ENCODE results near the gene GALNT18. TPM values are rescaled to one million over a fixed set of nuclear protein-coding genes. Genes with fewer than 3 reads are reported as not detected.

GALNT18 gene
- total and polyA plus RNA-seq, 2 donors (not counting 3 experiments of a cell fraction or from before 2014, with no cell fraction given): 0.17 to 0.18 TPM

DNA sequence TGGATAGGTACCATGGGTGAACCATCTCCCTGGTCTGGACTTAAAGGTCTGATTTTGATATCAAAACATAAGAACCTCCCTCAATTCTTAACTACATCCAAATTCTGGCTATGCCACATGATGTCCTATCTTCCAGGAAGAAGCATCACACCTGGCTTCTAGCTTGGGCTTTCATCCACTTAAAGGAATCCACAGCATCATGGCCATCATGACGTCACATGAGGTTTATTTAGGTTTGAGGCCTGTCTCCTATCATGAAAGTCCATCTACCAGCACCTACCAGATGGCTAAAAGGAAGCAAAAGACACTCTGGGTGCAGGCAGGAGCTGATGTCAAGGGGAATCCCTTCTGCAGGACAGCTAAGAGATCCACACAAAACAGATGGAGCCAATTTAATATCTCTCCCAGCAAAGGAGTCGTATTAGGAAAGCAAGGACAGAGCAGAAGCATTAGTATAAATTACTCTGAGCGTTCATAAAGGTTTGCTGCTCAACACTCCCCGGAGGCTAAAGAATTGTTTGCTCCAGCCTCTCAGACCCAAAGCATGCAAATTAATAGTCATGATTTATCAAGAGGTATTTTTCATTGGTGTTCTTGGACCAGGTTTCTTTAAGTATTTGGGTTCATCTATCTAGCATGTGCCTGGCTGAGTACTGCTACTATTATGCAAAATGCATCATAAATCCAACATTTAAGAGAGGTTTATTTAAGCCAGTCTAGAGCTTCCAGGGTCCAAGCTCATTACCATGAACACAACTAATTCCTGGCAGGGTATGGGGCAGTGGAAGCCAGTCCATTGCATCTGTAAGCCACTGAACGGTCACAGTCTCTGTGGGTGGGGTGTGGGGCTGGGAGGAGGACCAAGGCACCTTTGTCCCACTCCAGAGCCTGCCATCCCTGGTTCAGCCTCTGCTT lies 47.2 kb downstream of the GALNT18 start:
- intact Hi-C loops (cut with micrococcal nuclease): no loop called here
- Histone ChIP-seq H3K79me2 (ENCODE audit: control insufficient read depth, insufficient read depth, low read length) (no peaks in the 10 kb centered on the region), H3K4me2 (ENCODE audit: insufficient read depth, low read length) (no peak overlapping the region), H3K9ac (replicated peaks; ENCODE audit: extremely low read depth, insufficient read depth, low read length) (no peak overlapping the region), H3K9me1 (replicated peaks; ENCODE audit: control insufficient read depth, extremely low read depth, insufficient read depth, low read length) (no peaks in the 10 kb centered on the region), H3K36me3 (ENCODE audit: control insufficient read depth in 2 of 2, extremely low read depth in 1 of 2, insufficient read depth in 2 of 2, low read length in 2 of 2) (no peaks in the 10 kb centered on the region), H3K27ac (ENCODE audit: insufficient read depth, low read depth, low read length) (no peak overlapping the region), H3K9me3 (replicated peaks; ENCODE audit: control insufficient read depth, insufficient read depth, low read length) (no peaks in the 10 kb centered on the region), H3K4me1 (ENCODE audit: control insufficient read depth, extremely low read depth, insufficient read depth, low read length) (peaks cover 8% of the 10 kb centered on the region), H4K20me1 (replicated peaks; ENCODE audit: control insufficient read depth, extremely low read depth, insufficient read depth, low read length) (no peaks in the 10 kb centered on the region), H3K4me3 (replicated peaks in 1 of 3; ENCODE audit: insufficient read depth in 1 of 3, low read depth in 1 of 3, low read length in 3 of 3) (no peak overlapping the region), H3K27me3 (ENCODE audit: control insufficient read depth in 2 of 2, insufficient read depth in 2 of 2, low read length in 2 of 2) (peaks cover 0 to 4% of the 10 kb centered on the region in 2 experiments), H2AFZ (ENCODE audit: low read depth, low read length) (no peak overlapping the region)
- no TSS peak for BruUV-seq (replicated peaks)
- ChIA-PET POLR2A (no interaction called here), CTCF (no interaction called here)
- DNase-seq (ENCODE audit: low read depth, low spot score) (no peak), FAIRE-seq (no peak)
- dilution Hi-C loops (cut with MboI; ENCODE audit: extremely low pct_ligation_motif_present, low sequenced_read_pairs): no loop called here
- no peak for TF ChIP-seq GATA2 (IDR thresholded peaks at IDR 0.05; ENCODE audit: insufficient read depth, insufficient read length, low read depth, low read length)
- TF ChIP-seq FOS (IDR thresholded peaks at IDR 0.05; ENCODE audit: borderline replicate concordance, insufficient read depth, low read length): no peak
- TF ChIP-seq, protein P1, sequence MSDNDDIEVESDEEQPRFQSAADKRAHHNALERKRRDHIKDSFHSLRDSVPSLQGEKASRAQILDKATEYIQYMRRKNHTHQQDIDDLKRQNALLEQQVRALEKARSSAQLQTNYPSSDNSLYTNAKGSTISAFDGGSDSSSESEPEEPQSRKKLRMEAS (IDR thresholded peaks at IDR 0.05; ENCODE audit: insufficient read depth, insufficient read length): no peak
- no peak for TF ChIP-seq POLR2AphosphoS5 (IDR thresholded peaks at IDR 0.05; ENCODE audit: insufficient read depth, low read depth, low read length)
- TF ChIP-seq MYC (IDR thresholded peaks at IDR 0.05; ENCODE audit: low read depth, low read length): no peak

DNA sequence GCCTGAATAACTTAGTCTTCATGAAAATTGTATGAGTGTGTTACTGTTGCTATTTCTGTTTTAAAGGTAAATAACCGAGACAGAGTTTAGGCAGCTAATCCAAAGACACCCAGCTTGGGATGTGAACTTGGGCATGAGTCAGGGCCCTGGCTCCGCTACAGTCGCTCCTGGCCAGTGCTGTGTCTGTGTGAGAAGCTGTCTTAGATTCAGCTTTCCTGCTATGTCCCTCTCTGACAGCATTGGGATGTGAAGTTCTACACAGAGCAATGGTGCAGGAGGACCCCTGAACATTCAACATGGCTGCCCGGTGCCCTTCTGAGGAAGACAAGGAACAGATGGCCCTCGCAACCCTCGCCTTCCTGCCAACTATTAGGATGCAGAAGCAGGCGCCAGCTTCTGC lies 49.4 kb downstream of the GALNT18 start:
- Histone ChIP-seq H3K27me3 (ENCODE audit: control insufficient read depth in 2 of 2, insufficient read depth in 2 of 2, low read length in 2 of 2) (peaks cover 0 to 5% of the 10 kb centered on the region in 2 experiments), H3K27ac (ENCODE audit: insufficient read depth, low read depth, low read length) (no peak overlapping the region), H3K9me3 (replicated peaks; ENCODE audit: control insufficient read depth, insufficient read depth, low read length) (no peaks in the 10 kb centered on the region), H3K4me1 (ENCODE audit: control insufficient read depth, extremely low read depth, insufficient read depth, low read length) (peaks cover 6% of the 10 kb centered on the region), H2AFZ (ENCODE audit: low read depth, low read length) (no peak overlapping the region), H3K4me2 (ENCODE audit: insufficient read depth, low read length) (no peak overlapping the region), H3K9me1 (replicated peaks; ENCODE audit: control insufficient read depth, extremely low read depth, insufficient read depth, low read length) (no peaks in the 10 kb centered on the region), H3K9ac (replicated peaks; ENCODE audit: extremely low read depth, insufficient read depth, low read length) (no peak overlapping the region), H3K4me3 (replicated peaks in 1 of 3; ENCODE audit: insufficient read depth in 1 of 3, low read depth in 1 of 3, low read length in 3 of 3) (no peak overlapping the region), H4K20me1 (replicated peaks; ENCODE audit: control insufficient read depth, extremely low read depth, insufficient read depth, low read length) (no peaks in the 10 kb centered on the region), H3K36me3 (ENCODE audit: control insufficient read depth in 2 of 2, extremely low read depth in 1 of 2, insufficient read depth in 2 of 2, low read length in 2 of 2) (no peaks in the 10 kb centered on the region), H3K79me2 (ENCODE audit: control insufficient read depth, insufficient read depth, low read length) (no peaks in the 10 kb centered on the region)
- CTCF ChIA-PET: no interaction called here
- no TSS peak for BruUV-seq (replicated peaks)
- TF ChIP-seq, protein P1 (IDR thresholded peaks at IDR 0.05; ENCODE audit: insufficient read depth, insufficient read length): no peak
- TF ChIP-seq EZH2 (IDR thresholded peaks at IDR 0.05; ENCODE audit: borderline replicate concordance, low read depth, low read length, severe bottlenecking) (no peak), FOS (IDR thresholded peaks at IDR 0.05; ENCODE audit: borderline replicate concordance, insufficient read depth, low read length) (no peak), POLR2AphosphoS5 (IDR thresholded peaks at IDR 0.05; ENCODE audit: insufficient read depth, low read depth, low read length) (no peak), JUN (IDR thresholded peaks at IDR 0.05; ENCODE audit: borderline replicate concordance, insufficient read depth, insufficient read length, low read depth) (no peak), POLR2A (IDR thresholded peaks at IDR 0.05; ENCODE audit: low read depth, low read length) (no peak), MYC (IDR thresholded peaks at IDR 0.05; ENCODE audit: low read depth, low read length) (no peak), GATA2 (IDR thresholded peaks at IDR 0.05; ENCODE audit: insufficient read depth, insufficient read length, low read depth, low read length) (no peak)
- TF ChIP-seq, protein P2, sequence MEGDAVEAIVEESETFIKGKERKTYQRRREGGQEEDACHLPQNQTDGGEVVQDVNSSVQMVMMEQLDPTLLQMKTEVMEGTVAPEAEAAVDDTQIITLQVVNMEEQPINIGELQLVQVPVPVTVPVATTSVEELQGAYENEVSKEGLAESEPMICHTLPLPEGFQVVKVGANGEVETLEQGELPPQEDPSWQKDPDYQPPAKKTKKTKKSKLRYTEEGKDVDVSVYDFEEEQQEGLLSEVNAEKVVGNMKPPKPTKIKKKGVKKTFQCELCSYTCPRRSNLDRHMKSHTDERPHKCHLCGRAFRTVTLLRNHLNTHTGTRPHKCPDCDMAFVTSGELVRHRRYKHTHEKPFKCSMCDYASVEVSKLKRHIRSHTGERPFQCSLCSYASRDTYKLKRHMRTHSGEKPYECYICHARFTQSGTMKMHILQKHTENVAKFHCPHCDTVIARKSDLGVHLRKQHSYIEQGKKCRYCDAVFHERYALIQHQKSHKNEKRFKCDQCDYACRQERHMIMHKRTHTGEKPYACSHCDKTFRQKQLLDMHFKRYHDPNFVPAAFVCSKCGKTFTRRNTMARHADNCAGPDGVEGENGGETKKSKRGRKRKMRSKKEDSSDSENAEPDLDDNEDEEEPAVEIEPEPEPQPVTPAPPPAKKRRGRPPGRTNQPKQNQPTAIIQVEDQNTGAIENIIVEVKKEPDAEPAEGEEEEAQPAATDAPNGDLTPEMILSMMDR (IDR thresholded peaks at IDR 0.05; ENCODE audit: extremely low read depth in 1 of 2, insufficient read depth in 1 of 2, low read depth in 1 of 2, low read length in 2 of 2): no peak
- FAIRE-seq (no peak), DNase-seq (ENCODE audit: low read depth, low spot score) (no peak)
- POLR2A ChIA-PET: no interaction called here
- dilution Hi-C loops (cut with MboI; ENCODE audit: extremely low pct_ligation_motif_present, low sequenced_read_pairs): no loop called here
- intact Hi-C loops (cut with micrococcal nuclease): no loop called here

All from endothelial cell of umbilical vein (primary cell).